ENCODE measurements around the gene MAPKAPK3. TPM values are rescaled to one million over a fixed set of nuclear protein-coding genes. Genes with fewer than 3 reads are reported as not detected.

MAPKAPK3 gene
- total RNA-seq, 1 donor from 2014 or later, result 10.7 TPM

DNA sequence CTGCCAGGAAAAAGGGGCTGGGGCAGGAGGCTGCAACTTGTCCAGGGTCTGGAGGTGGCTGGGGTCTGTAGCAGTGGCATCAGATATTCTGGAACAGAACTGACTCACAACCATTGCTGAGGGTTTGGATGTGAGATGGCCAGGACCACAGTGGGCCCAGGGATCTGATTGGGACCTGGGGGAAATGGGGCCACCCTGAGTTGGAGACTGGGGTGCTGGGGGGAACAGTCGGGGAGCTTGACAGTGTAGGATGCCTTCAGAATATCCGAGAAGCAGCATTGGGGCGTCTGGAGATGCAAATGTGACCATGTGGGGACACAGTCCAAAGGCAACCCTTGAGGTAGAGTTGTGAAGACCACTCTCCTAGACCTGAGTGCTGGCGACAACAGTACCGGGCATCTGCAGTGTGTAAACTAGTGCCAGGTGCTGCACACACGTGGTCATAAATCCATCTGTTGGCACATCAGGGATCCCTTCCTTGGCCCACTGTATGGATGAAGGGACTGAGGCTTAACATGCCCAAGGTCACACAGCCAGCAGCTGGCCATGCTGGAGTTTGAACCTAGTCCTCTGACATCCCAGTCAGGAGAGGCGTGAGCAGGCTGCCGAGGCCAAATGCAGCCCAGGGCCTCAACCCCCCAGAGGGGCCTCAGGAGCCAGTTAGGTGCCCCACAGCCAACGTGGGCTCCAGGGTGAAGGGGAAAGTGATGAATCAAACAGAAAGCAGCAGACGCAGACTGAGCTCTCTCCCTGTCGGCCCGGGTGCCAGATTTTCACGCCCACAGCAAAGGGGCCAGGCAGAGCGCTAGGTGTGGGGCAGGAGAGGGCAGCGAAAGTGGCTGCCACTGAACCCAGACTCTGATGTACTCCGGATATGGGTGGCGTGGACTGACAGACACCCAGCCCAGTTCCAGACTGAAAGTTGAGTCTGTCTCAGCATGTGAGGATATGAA is 28.9 kb upstream of the MAPKAPK3 start:
- Mint-ChIP-seq H3K27me3 (ENCODE audit: unreplicated experiment) (no peaks in the 10 kb centered on the region), H3K9me3 (ENCODE audit: unreplicated experiment) (peaks cover 1% of the 10 kb centered on the region), H3K36me3 (ENCODE audit: unreplicated experiment) (no peaks in the 10 kb centered on the region), H3K4me3 (ENCODE audit: unreplicated experiment) (no peak overlapping the region), H3K27ac (ENCODE audit: unreplicated experiment) (no peak overlapping the region), H3K4me1 (ENCODE audit: low read depth, unreplicated experiment) (peaks cover 6% of the 10 kb centered on the region)
- TF ChIP-seq, protein P1, sequence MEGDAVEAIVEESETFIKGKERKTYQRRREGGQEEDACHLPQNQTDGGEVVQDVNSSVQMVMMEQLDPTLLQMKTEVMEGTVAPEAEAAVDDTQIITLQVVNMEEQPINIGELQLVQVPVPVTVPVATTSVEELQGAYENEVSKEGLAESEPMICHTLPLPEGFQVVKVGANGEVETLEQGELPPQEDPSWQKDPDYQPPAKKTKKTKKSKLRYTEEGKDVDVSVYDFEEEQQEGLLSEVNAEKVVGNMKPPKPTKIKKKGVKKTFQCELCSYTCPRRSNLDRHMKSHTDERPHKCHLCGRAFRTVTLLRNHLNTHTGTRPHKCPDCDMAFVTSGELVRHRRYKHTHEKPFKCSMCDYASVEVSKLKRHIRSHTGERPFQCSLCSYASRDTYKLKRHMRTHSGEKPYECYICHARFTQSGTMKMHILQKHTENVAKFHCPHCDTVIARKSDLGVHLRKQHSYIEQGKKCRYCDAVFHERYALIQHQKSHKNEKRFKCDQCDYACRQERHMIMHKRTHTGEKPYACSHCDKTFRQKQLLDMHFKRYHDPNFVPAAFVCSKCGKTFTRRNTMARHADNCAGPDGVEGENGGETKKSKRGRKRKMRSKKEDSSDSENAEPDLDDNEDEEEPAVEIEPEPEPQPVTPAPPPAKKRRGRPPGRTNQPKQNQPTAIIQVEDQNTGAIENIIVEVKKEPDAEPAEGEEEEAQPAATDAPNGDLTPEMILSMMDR (IDR thresholded peaks at IDR 0.05; ENCODE audit: partially characterized antibody, unreplicated experiment), result no peak
- DNase-seq, result no peak

DNA sequence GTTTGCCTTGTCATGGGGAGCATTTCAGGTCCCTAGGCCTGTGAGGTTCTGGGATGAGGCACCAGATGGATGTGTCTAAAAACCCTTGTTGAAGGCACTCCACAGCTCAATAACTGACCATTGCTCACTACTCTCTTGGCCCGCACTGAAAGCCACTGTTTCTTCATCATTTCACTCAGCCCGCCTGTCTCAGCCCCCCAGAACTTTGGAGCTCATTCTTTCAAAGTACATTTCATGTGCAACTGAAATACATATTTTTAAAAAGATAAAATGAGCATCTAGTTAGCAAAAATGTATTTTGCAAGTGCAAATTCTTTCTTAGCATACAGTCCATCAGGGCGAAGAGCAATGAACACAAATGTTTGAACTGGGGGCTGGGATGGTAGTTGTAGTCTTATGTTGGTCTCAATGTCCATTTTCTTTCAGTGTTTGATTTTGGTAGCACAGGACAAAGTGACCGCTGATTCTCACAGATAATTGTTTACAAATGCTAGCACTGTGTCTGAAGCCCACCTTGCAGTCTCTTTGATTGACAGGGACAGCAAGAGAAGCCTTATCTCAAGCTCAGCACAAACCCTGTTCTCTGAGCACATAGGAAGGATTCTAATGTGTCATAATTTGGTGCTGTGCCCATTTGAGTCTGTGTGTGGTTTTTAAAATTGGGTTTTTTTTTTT is 28.1 kb upstream of the MAPKAPK3 start:
- Mint-ChIP-seq H3K9me3 (ENCODE audit: unreplicated experiment) (peaks cover 3% of the 10 kb centered on the region), H3K4me1 (ENCODE audit: low read depth, unreplicated experiment) (peaks cover 6% of the 10 kb centered on the region), H3K4me3 (ENCODE audit: unreplicated experiment) (no peak overlapping the region), H3K36me3 (ENCODE audit: unreplicated experiment) (no peaks in the 10 kb centered on the region), H3K27ac (ENCODE audit: unreplicated experiment) (no peak overlapping the region), H3K27me3 (ENCODE audit: unreplicated experiment) (peaks cover 3% of the 10 kb centered on the region)
- DNase-seq, result no peak
- TF ChIP-seq, protein P1 (IDR thresholded peaks at IDR 0.05; ENCODE audit: partially characterized antibody, unreplicated experiment), result no peak

DNA sequence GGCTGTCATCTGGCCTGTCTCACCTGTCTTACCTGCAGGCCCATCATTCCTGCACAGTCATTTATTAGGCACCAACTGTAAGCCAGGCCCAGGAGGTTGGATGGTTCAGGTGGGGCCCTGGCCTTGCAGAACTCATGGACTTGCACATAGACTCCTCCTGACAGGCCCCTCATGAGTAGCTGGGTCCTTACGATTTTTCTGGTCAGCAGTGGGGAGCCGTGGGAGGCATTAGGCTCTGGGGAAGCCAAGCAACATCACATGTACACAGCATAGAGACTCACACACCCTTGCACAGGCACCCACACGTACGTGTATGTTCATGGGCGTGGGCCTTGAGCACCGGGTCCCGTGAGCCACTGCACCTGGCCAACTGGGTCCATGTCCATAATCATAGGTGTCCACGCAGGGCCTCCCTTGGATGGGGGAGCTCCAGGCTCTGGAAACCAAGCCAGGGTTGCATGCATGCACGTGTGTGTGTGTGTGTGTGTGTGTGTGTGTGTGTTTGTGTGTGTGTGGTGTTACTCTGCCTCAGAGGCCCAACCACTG is 25.7 kb upstream of the MAPKAPK3 start:
- no peak for DNase-seq
- no peak overlapping the region for H3K4me3 Mint-ChIP-seq (ENCODE audit: unreplicated experiment)
- H3K36me3 Mint-ChIP-seq (ENCODE audit: unreplicated experiment), result no peaks in the 10 kb centered on the region
- peaks cover 6% of the 10 kb centered on the region for H3K4me1 Mint-ChIP-seq (ENCODE audit: low read depth, unreplicated experiment)
- TF ChIP-seq, protein P1 (IDR thresholded peaks at IDR 0.05; ENCODE audit: partially characterized antibody, unreplicated experiment), result no peak
- peak overlapping the region; percentile 66 for H3K27ac Mint-ChIP-seq (ENCODE audit: unreplicated experiment)
- H3K27me3 Mint-ChIP-seq (ENCODE audit: unreplicated experiment), result peaks cover 3% of the 10 kb centered on the region
- H3K9me3 Mint-ChIP-seq (ENCODE audit: unreplicated experiment), result peaks cover 3% of the 10 kb centered on the region

DNA sequence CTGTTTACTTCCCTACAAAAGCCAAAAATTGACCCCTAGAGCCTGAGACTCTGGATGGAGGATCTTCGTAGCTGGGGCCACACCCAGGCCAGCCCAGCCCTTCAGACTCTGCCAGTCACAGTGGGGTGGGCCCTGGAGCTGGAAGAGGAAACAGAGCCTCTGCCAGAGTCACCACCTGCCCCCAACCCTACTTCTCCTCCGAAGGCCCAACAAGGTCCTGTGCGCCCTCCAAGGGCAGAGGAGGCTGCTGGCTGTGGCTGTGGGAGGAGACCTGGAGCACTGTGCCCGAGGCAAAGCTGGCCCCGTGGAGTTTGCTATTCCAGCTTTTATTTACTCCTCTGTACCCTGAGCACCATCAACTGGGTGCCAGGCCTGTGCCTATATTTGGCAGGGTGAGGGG is 24.4 kb upstream of the MAPKAPK3 start:
- TF ChIP-seq, protein P1 (IDR thresholded peaks at IDR 0.05; ENCODE audit: partially characterized antibody, unreplicated experiment), result no peak
- no peak overlapping the region for H3K27ac Mint-ChIP-seq (ENCODE audit: unreplicated experiment)
- H3K36me3 Mint-ChIP-seq (ENCODE audit: unreplicated experiment), result no peaks in the 10 kb centered on the region
- H3K4me3 Mint-ChIP-seq (ENCODE audit: unreplicated experiment), result no peak overlapping the region
- H3K9me3 Mint-ChIP-seq (ENCODE audit: unreplicated experiment), result peaks cover 3% of the 10 kb centered on the region
- peaks cover 6% of the 10 kb centered on the region for H3K4me1 Mint-ChIP-seq (ENCODE audit: low read depth, unreplicated experiment)
- peaks cover 3% of the 10 kb centered on the region for H3K27me3 Mint-ChIP-seq (ENCODE audit: unreplicated experiment)
- DNase-seq, result no peak

Measured in glutamatergic neuron (in vitro differentiated cells).